ENCODE results near the gene RNF223. TPM values are rescaled to one million over a fixed set of nuclear protein-coding genes. Genes with fewer than 3 reads are reported as not detected.

The RNF223 gene
- total RNA-seq, 1 donor from 2014 or later: not detected

DNA sequence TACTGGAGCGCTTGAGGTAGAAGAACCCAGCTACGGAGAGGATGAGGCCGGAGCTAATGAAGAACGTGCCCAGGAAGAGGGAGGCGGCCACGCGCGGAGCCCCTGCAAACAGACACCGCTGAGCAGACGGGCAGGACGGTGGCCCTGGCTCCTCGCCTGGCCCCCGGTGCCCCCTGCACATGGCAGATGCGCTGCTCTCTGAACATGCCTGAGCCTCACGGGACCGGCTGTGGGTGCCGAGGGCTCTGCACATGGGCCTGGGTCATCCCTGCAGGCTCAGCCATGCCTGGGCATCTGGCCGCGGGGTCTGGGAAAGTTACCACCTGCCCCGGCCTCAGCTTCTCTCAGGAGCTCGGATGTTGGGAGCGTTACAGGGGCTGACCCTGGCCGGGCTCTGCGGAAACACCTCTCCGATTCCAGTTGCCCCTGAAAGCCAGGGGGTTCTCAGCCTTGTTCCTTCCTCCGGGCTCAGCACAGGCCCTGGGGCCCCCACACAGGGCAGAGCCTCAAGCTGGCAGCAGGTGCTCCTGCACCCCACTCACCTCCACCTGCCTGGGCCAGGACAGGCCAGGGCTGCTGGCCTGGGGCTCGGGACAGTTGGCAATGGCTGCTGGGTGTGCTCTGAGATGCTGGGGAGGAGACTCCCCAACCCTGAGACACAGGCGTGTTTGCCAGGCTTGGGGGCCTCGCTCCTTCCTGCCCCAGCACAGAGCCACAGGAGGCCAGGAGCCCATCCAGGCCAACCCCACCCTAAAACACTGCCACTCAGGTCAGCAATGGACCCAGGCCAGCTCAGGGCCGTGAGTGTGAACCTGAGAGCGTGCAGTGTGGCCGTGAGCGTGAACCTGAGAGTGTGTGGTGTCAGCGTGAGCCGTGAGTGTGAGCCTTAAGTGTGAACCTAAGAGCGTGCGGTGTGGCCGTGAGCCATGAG is 12.1 kb upstream of the RNF223 start:
- no peaks in the 10 kb centered on the region for H3K4me1 Mint-ChIP-seq (ENCODE audit: unreplicated experiment)
- no peak for TF ChIP-seq CTCF (IDR thresholded peaks at IDR 0.05)
- peak; percentile 83 for DNase-seq (ENCODE audit: extremely low spot score, unreplicated experiment)
- no peak overlapping the region for H3K27ac Mint-ChIP-seq (ENCODE audit: unreplicated experiment)
- no peaks in the 10 kb centered on the region for H3K27me3 Mint-ChIP-seq (ENCODE audit: unreplicated experiment)
- no peaks in the 10 kb centered on the region for H3K9me3 Mint-ChIP-seq (ENCODE audit: unreplicated experiment)
- H3K4me3 Mint-ChIP-seq (ENCODE audit: unreplicated experiment): no peak overlapping the region
- peaks cover 3% of the 10 kb centered on the region for H3K36me3 Mint-ChIP-seq (ENCODE audit: unreplicated experiment)

DNA sequence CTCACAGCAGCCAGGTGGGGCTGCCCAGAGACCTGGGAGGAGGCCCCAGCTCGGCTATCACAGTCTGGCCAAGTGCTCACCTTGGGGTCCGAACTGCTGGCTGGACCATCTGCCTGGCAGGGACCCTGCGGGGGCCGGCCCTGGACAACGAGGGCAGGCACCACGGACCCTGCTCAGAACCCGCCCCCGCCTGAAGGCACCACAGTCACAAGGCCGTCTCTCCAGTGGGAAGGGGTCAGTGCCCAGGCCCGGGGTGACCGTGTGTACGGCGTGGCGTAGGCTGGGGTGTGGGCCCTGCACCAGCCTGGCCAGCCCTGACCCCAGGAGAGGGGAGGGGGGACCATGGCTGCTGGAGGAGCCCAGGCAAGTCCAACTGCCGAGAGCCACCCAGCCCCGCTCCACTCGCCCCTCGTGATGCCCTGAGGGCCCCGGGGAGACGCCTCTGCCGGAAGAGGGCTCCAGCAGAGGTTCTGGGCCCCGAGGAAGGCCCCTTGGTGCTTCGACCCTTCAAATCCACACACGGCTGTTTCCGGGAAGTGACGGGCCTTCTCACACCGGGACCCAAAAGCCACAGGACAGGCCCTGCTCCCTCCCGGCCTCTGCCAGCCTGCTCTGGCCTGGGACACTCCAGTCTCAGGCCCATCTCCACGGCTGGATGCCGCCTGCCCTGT is 11.2 kb upstream of the RNF223 start:
- no peaks in the 10 kb centered on the region for H3K27me3 Mint-ChIP-seq (ENCODE audit: unreplicated experiment)
- DNase-seq (ENCODE audit: extremely low spot score, unreplicated experiment): peak; percentile 77

DNA sequence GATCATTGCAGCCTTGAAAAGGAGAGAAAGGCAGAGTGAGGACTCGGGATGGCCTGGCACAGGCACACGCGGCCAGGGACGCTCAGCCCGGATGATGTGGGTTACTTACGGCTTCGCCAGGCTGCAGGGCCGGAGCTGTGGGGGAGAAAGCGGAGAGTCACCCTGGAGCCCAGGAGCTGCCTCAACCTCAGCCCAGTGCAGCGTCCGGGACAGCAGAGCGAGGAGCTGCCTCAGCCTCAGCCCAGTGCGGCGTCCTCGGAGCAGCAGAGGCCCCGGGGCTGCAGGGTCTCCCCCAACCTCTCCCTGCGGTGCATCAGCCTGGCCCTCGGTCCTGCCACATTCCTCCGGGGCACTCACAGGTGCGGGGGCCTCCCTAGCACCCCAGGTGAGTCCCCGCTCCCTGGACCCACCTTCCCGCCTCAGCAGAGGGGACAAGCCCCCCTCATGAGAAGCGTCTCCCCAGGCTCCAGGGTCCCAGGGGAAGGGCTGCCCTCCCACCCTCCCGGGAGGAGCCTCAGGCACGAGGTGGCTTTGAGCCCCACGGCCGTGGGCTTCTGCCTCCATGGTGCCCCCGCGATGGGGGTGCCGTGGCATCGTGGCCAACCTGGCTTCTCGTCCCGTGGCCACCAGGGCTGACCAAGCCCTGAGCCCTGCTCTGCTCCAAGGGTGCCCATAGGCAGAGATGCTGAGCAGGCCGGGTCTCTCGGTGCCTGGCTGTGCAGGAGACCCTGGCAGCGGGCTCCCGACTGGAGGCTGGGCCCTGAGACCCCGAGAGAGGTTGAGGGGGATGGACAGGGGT is 10.5 kb upstream of the RNF223 start:
- no peak for TF ChIP-seq CTCF (IDR thresholded peaks at IDR 0.05)

More for the DNA sequence above, 11.2 kb upstream of the RNF223 start:
- Mint-ChIP-seq H3K36me3 (ENCODE audit: unreplicated experiment) (peaks cover 3% of the 10 kb centered on the region), H3K9me3 (ENCODE audit: unreplicated experiment) (no peaks in the 10 kb centered on the region), H3K27ac (ENCODE audit: unreplicated experiment) (no peak overlapping the region), H3K4me1 (ENCODE audit: unreplicated experiment) (peaks cover under 1% of the 10 kb centered on the region), H3K4me3 (ENCODE audit: unreplicated experiment) (no peak overlapping the region)
- no peak for TF ChIP-seq CTCF (IDR thresholded peaks at IDR 0.05)

DNA sequence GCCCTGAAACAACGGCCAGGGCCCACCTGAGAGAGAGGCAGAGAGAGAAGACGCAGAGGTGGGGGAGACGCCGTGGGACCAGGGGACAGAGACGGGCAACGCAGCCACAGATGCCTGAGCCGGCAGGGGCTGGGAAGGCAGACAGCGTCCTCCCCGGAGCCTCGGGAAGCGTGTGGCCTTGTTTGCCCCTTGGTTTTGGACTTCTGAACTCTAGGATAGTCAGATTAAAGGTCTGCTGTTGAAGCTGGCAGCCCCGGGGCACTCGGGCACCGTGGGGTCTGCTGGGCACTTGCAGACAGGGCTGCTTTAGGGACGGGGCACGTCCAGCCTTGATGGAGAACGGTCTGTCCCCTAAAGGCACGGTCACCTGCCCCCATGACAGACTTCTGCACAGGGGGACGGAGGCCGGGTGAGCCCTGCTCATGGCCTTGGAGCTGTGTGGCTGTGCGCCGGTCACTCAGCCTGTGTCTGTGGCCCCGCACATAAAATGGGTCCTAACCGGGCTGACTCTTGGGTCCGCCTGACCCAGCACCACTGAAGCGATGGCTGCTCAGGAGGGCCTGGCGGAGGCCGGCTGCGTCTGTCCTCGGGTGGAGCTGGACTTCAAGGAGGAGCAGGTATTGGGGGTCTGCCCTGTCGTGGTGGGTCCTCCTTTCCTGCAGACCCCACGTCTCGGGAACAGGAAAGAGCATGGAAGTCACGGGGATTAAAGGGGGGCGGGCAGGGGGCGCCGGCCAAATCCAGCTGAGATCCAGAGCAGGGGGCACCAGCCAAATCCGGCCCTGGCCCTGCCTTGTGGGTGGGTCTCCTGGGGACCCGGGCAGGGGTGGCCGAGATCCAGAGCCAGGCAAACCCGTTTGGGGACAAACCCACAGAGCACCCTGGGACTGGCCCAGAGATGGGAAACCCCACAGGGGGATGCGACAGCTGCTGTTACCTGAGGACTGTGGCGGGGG is 9.6 kb upstream of the RNF223 start:
- peak overlapping the region; percentile 38 for H3K27ac Mint-ChIP-seq (ENCODE audit: unreplicated experiment)

More for the DNA sequence above, 10.5 kb upstream of the RNF223 start:
- peaks cover 3% of the 10 kb centered on the region for H3K36me3 Mint-ChIP-seq (ENCODE audit: unreplicated experiment)
- H3K4me3 Mint-ChIP-seq (ENCODE audit: unreplicated experiment): no peak overlapping the region
- no peak overlapping the region for H3K27ac Mint-ChIP-seq (ENCODE audit: unreplicated experiment)
- H3K9me3 Mint-ChIP-seq (ENCODE audit: unreplicated experiment): no peaks in the 10 kb centered on the region
- DNase-seq (ENCODE audit: extremely low spot score, unreplicated experiment): peak; percentile 82
- H3K4me1 Mint-ChIP-seq (ENCODE audit: unreplicated experiment): peaks cover 6% of the 10 kb centered on the region
- no peaks in the 10 kb centered on the region for H3K27me3 Mint-ChIP-seq (ENCODE audit: unreplicated experiment)

More for the DNA sequence above, 9.6 kb upstream of the RNF223 start:
- peak; percentile 84 for DNase-seq (ENCODE audit: extremely low spot score, unreplicated experiment)
- Mint-ChIP-seq H3K4me3 (ENCODE audit: unreplicated experiment) (no peak overlapping the region), H3K27me3 (ENCODE audit: unreplicated experiment) (no peaks in the 10 kb centered on the region), H3K9me3 (ENCODE audit: unreplicated experiment) (no peaks in the 10 kb centered on the region), H3K4me1 (ENCODE audit: unreplicated experiment) (peaks cover 9% of the 10 kb centered on the region), H3K36me3 (ENCODE audit: unreplicated experiment) (peaks cover 3% of the 10 kb centered on the region)
- no peak for TF ChIP-seq CTCF (IDR thresholded peaks at IDR 0.05)

Measured in osteocyte (in vitro differentiated cells).